Endothelial cell of umbilical vein (primary cell): ENCODE data around the gene FBXO27. TPM values are rescaled to one million over a fixed set of nuclear protein-coding genes. Genes with fewer than 3 reads are reported as not detected.

Source experiments
- BruUV-seq: library from RNA; stranded (reverse); fragments of 400-500 nt; replicated peaks from 2 replicates; lab custom pipeline; 2021; lab: Mats Ljungman, UMichigan
- CTCF ChIA-PET: fragments of 300-600, 350-600 bp; sonication (Branson Sonifier 250); formaldehyde crosslinking; loops from one replicate; lab custom pipeline; 2021; ENCODE audit warnings: antibody characterized with exemption, inconsistent platforms; lab: Charles Lee
- POLR2A ChIA-PET: fragments of 300-600, 350-600 bp; sonication (Branson Sonifier 250); formaldehyde crosslinking; loops from one replicate; lab custom pipeline; 2021; ENCODE audit warnings: antibody characterized with exemption, inconsistent platforms; lab: Charles Lee
- DNase-seq: peaks from one replicate; pipeline ENCODE4 v3.0.0-alpha.2; 2011; ENCODE audit warnings: low read depth, low spot score
- FAIRE-seq: peaks from 2 replicates; lab custom pipeline; 2011; peaks lifted over from hg19 to GRCh38; lab: Jason Lieb, UNC
- H2AFZ ChIP-seq: 2 replicates; pipeline ENCODE4 v1.6.0; 2012; ENCODE audit warnings: low read depth, low read length, control low read depth, inconsistent platforms
- H3K27ac ChIP-seq: 2 replicates; pipeline ENCODE4 v1.5.1; 2011; ENCODE audit warnings: low read depth, mild to moderate bottlenecking, control low read depth, low read length, moderate library complexity; ENCODE audit not compliant: insufficient read depth
- H3K27me3 ChIP-seq, 2 experiments: 2 replicates each; pipeline versions ENCODE4 v1.6.0 to v1.6.1; 2011; ENCODE audit warnings: low read length in 2 of 2, mixed read lengths in 1 of 2; ENCODE audit not compliant: control insufficient read depth in 2 of 2, insufficient read depth in 2 of 2
- H3K36me3 ChIP-seq, 2 experiments: 2 replicates in 1 of 2; 3 replicates in 1 of 2; pipeline ENCODE4 v1.5.1; 2011; ENCODE audit warnings: low read length in 2 of 2, mild to moderate bottlenecking in 1 of 2, moderate library complexity in 1 of 2; ENCODE audit not compliant: control insufficient read depth in 2 of 2, insufficient read depth in 2 of 2; ENCODE audit errors: extremely low read depth in 1 of 2
- H3K4me1 ChIP-seq: 3 replicates; pipeline ENCODE4 v1.5.1; 2011; ENCODE audit warnings: mild to moderate bottlenecking, low read length; ENCODE audit not compliant: control insufficient read depth, insufficient read depth; ENCODE audit errors: extremely low read depth
- H3K4me2 ChIP-seq: 2 replicates; pipeline ENCODE4 v1.6.1; 2011; ENCODE audit warnings: low read length, control low read depth, mixed read lengths; ENCODE audit not compliant: insufficient read depth
- H3K4me3 ChIP-seq, 3 experiments: fragments of 200-600 bp in 1 of 3; sonication (generic), shearing (Covaris generic) in 1 of 3; replicated peaks in 1 of 3; 2 replicates each; pipeline ENCODE4 v1.5.1; 2011 to 2016; ENCODE audit warnings: control low read depth in 3 of 3, low read length in 3 of 3, mild to moderate bottlenecking in 2 of 3, inconsistent platforms in 1 of 3, low read depth in 1 of 3, moderate library complexity in 1 of 3; ENCODE audit not compliant: insufficient read depth in 1 of 3
- H3K79me2 ChIP-seq: 2 replicates; pipeline ENCODE4 v1.6.0; 2012; ENCODE audit warnings: low read length, inconsistent platforms; ENCODE audit not compliant: control insufficient read depth, insufficient read depth
- H3K9ac ChIP-seq: replicated peaks from 2 replicates; pipeline ENCODE3; 2011; ENCODE audit warnings: low read length, control low read depth; ENCODE audit not compliant: insufficient read depth; ENCODE audit errors: extremely low read depth
- H3K9me1 ChIP-seq: replicated peaks from 3 replicates; pipeline ENCODE4 v1.6.0; 2011; ENCODE audit warnings: mild to moderate bottlenecking, low read length; ENCODE audit not compliant: control insufficient read depth, insufficient read depth; ENCODE audit errors: extremely low read depth
- H3K9me3 ChIP-seq: replicated peaks from 2 replicates; pipeline ENCODE4 v1.5.1; 2012; ENCODE audit warnings: low read length, inconsistent platforms; ENCODE audit not compliant: control insufficient read depth, insufficient read depth
- H4K20me1 ChIP-seq: replicated peaks from 2 replicates; pipeline ENCODE3; 2011; ENCODE audit warnings: mild to moderate bottlenecking, low read length; ENCODE audit not compliant: control insufficient read depth, insufficient read depth; ENCODE audit errors: extremely low read depth
- EZH2 ChIP-seq: IDR thresholded peaks from 2 replicates; pipeline ENCODE4 v1.6.1; 2012; ENCODE audit warnings: borderline replicate concordance, low read depth, mild to moderate bottlenecking, moderate library complexity, low read length, inconsistent platforms; ENCODE audit not compliant: severe bottlenecking
- dilution Hi-C: fragments of 300-500 bp; cut with MboI; formaldehyde crosslinking; loops from one replicate; pipeline ENCODE4 v1.15.0; 2019; ENCODE audit warnings: low sequenced_read_pairs; ENCODE audit not compliant: extremely low pct_ligation_motif_present
- intact Hi-C: fragments of 100-400 bp; cut with micrococcal nuclease; formaldehyde crosslinking; loops from one replicate; pipeline ENCODE4 v1.10.0; 2022
- polyA plus RNA-seq, 4 experiments: library from polyadenylated mRNA; depleted of rRNA in 3 of 4; stranded (reverse) in 3 of 4; unstranded in 1 of 4; fragments of >200 nt; gene quantifications; 2 replicates each; pipeline versions ENCODE4 v1.2.1 to v1.2.3, GENCODE V29; 2011 to 2012; ENCODE audit warnings: missing spikeins in 1 of 4
- total RNA-seq: library from RNA; stranded (reverse); gene quantifications from 2 replicates; pipeline ENCODE4 v1.2.3, GENCODE V29; 2021
- TF ChIP-seq, protein P1 (sequence below), 2 donors: IDR thresholded peaks; 1 replicate in 1 of 2; 2 replicates in 1 of 2; pipeline ENCODE4 v1.5.1; 2011; ENCODE audit warnings: low read length in 2 of 2, mild to moderate bottlenecking in 2 of 2, moderate library complexity in 2 of 2, control low read depth in 1 of 2, inconsistent platforms in 1 of 2, low read depth in 1 of 2; ENCODE audit not compliant: insufficient read depth in 1 of 2; ENCODE audit errors: extremely low read depth in 1 of 2

FBXO27 gene
- total and polyA plus RNA-seq, 2 donors (not counting 3 experiments of a cell fraction or from before 2014, with no cell fraction given) = 3.5 to 4.2 TPM

GRCh38 chr19:39038098-39038497, 5.7 kb upstream of the FBXO27 start:
- no peaks in the 10 kb centered on the region for H3K9me3 ChIP-seq
- H3K9ac ChIP-seq = no peak overlapping the region
- H3K36me3 ChIP-seq = no peaks in the 10 kb centered on the region
- intact Hi-C loops = loop anchor here (1.0 kb wide), 1 partner anchor 76 kb away; no protein-coding TSS in a partner anchor
- DNase-seq = peak; percentile 55
- ChIA-PET POLR2A (no interaction called here), CTCF (interaction anchor here (0.6 to 4.3 kb wide), 11 partner anchors 14 to 635 kb away, joined by 3 to 37 read pairs (median 4); partner anchors contain the start of genes FAM98C and FBXO17)
- no peaks in the 10 kb centered on the region for H3K4me1 ChIP-seq
- H3K4me2 ChIP-seq = no peak overlapping the region
- no peaks in the 10 kb centered on the region for H3K27me3 ChIP-seq
- dilution Hi-C loops = no loop called here
- no peak for TF ChIP-seq EZH2
- TF ChIP-seq, protein P1, sequence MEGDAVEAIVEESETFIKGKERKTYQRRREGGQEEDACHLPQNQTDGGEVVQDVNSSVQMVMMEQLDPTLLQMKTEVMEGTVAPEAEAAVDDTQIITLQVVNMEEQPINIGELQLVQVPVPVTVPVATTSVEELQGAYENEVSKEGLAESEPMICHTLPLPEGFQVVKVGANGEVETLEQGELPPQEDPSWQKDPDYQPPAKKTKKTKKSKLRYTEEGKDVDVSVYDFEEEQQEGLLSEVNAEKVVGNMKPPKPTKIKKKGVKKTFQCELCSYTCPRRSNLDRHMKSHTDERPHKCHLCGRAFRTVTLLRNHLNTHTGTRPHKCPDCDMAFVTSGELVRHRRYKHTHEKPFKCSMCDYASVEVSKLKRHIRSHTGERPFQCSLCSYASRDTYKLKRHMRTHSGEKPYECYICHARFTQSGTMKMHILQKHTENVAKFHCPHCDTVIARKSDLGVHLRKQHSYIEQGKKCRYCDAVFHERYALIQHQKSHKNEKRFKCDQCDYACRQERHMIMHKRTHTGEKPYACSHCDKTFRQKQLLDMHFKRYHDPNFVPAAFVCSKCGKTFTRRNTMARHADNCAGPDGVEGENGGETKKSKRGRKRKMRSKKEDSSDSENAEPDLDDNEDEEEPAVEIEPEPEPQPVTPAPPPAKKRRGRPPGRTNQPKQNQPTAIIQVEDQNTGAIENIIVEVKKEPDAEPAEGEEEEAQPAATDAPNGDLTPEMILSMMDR (IDR thresholded peaks at IDR 0.05; ENCODE audit: extremely low read depth in 1 of 2, insufficient read depth in 1 of 2, low read depth in 1 of 2, low read length in 2 of 2) = peak in 1 of 2 donors; percentile 24
- H3K9me1 ChIP-seq = no peaks in the 10 kb centered on the region
- peak; percentile 94 for FAIRE-seq
- no peak overlapping the region for H3K4me3 ChIP-seq
- no peak overlapping the region for H3K27ac ChIP-seq
- H4K20me1 ChIP-seq = no peaks in the 10 kb centered on the region
- no TSS peak for BruUV-seq
- H3K79me2 ChIP-seq = no peaks in the 10 kb centered on the region
- H2AFZ ChIP-seq = peak overlapping the region; percentile 43

- no peak overlapping the region for H3K4me3 ChIP-seq
- H4K20me1 ChIP-seq = no peaks in the 10 kb centered on the region
- H3K9ac ChIP-seq = no peak overlapping the region
- CTCF ChIA-PET = interaction anchor here (0.6 to 4.3 kb wide), 8 partner anchors 15 to 522 kb away, joined by 3 to 37 read pairs (median 4); partner anchors contain the start of gene FBXO17
- H3K4me2 ChIP-seq = no peak overlapping the region
- no peaks in the 10 kb centered on the region for H3K27me3 ChIP-seq
- no TSS peak for BruUV-seq
- intact Hi-C loops (no loop called here), dilution Hi-C loops (no loop called here)
- H3K9me1 ChIP-seq = no peaks in the 10 kb centered on the region
- H2AFZ ChIP-seq = no peak overlapping the region
- no peaks in the 10 kb centered on the region for H3K36me3 ChIP-seq
- H3K4me1 ChIP-seq = peaks cover 3% of the 10 kb centered on the region
- POLR2A ChIA-PET = no interaction called here
- H3K27ac ChIP-seq = no peak overlapping the region
- H3K79me2 ChIP-seq = no peaks in the 10 kb centered on the region
- FAIRE-seq (no peak), DNase-seq (no peak)
- TF ChIP-seq, protein P1 (IDR thresholded peaks at IDR 0.05; ENCODE audit: extremely low read depth in 1 of 2, insufficient read depth in 1 of 2, low read depth in 1 of 2, low read length in 2 of 2) = no peak
- no peaks in the 10 kb centered on the region for H3K9me3 ChIP-seq
Measured at GRCh38 chr19:39037194-39037593, 4.8 kb upstream of the FBXO27 start.
